NCI-H1105 treated with DMSO at 0.1 percent for 48 hours (cell line): ENCODE measurements around the gene SULT1A1.

Experiments used
- DNase-seq: peaks from one replicate; lab custom pipeline; 2025; lab: John Stamatoyannopoulos, UW

SULT1A1 gene

GRCh38 chr16:28556914-28557320, 52.9 kb downstream of the SULT1A1 start:
- no peak for DNase-seq

DNA sequence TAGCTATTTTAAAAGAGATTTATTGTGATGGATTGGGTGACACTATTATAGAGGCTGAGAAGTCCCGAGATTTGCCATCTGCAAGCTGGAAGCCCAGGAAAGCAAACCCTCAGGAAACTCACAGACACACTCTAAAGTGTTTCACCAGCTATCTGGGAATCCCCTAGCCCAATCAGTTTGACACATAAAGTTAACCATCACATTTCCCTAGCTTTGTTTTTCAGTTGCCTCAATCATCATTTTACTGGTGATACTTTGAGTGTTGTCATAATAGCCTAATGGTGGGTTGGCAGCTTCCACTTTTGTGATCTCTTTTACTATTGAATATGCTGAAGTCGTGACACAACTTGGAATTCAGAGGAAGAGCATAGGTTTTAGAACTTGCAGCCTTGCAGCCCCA, 54.3 kb downstream of the SULT1A1 start:
- DNase-seq: no peak
